H9 (cell line): ENCODE results near the gene KIAA1671. TPM values are rescaled to one million over a fixed set of nuclear protein-coding genes. Genes with fewer than 3 reads are reported as not detected.

Experiments
- DNase-seq: peaks from one replicate; pipeline ENCODE4 v3.0.0-alpha.2; 2017
- H2AFZ ChIP-seq: one replicate; pipeline ENCODE4 v1.6.1; 2013; ENCODE audit warnings: mild to moderate bottlenecking, low read length, control low read depth, moderate library complexity
- H2AK5ac ChIP-seq: 2 replicates; pipeline ENCODE4 v1.6.1; 2013; ENCODE audit warnings: low read length, control low read depth, mixed read lengths; ENCODE audit not compliant: insufficient read length
- H2BK120ac ChIP-seq: one replicate; pipeline ENCODE4 v1.6.1; 2013; ENCODE audit warnings: low read depth, mild to moderate bottlenecking, low read length, control low read depth, inconsistent platforms; ENCODE audit not compliant: poor library complexity, severe bottlenecking
- H2BK12ac ChIP-seq: 2 replicates; pipeline ENCODE4 v1.6.1; 2013; ENCODE audit warnings: low read length, control low read depth, mixed read lengths, low read depth; ENCODE audit not compliant: insufficient read length
- H2BK15ac ChIP-seq: 2 replicates; pipeline ENCODE4 v1.6.1; 2013; ENCODE audit warnings: low read depth, low read length, control low read depth
- H2BK20ac ChIP-seq: one replicate; pipeline ENCODE4 v1.6.1; 2013; ENCODE audit warnings: low read depth, mild to moderate bottlenecking, low read length, control low read depth, inconsistent platforms; ENCODE audit not compliant: poor library complexity, severe bottlenecking
- H2BK5ac ChIP-seq: 2 replicates; pipeline ENCODE4 v1.6.1; 2013; ENCODE audit warnings: low read length, control low read depth, mixed read lengths; ENCODE audit not compliant: insufficient read length
- H3K14ac ChIP-seq: 2 replicates; pipeline ENCODE4 v1.6.1; 2013; ENCODE audit warnings: low read length, control low read depth; ENCODE audit not compliant: insufficient read depth
- H3K18ac ChIP-seq: 2 replicates; pipeline ENCODE4 v1.6.1; 2013; ENCODE audit warnings: low read depth, mild to moderate bottlenecking, mixed read lengths, low read length, control low read depth; ENCODE audit not compliant: insufficient read length
- H3K23ac ChIP-seq: 2 replicates; pipeline ENCODE4 v1.6.1; 2013; ENCODE audit warnings: low read length, control low read depth, mixed read lengths, low read depth; ENCODE audit not compliant: insufficient read length
- H3K23me2 ChIP-seq: 2 replicates; pipeline ENCODE4 v1.6.1; 2013; ENCODE audit warnings: low read depth, mild to moderate bottlenecking, mixed read lengths, low read length, control low read depth; ENCODE audit not compliant: insufficient read length, poor library complexity, severe bottlenecking
- H3K27ac ChIP-seq: 2 replicates; pipeline ENCODE4 v1.5.1; 2013; ENCODE audit warnings: low read length, control low read depth, mixed read lengths, low read depth; ENCODE audit not compliant: insufficient read length
- H3K27me3 ChIP-seq: 2 replicates; pipeline ENCODE4 v1.6.1; 2013; ENCODE audit warnings: low read length, control low read depth, inconsistent platforms; ENCODE audit not compliant: insufficient read depth
- H3K4ac ChIP-seq: 2 replicates; pipeline ENCODE4 v1.6.1; 2013; ENCODE audit warnings: low read depth, mild to moderate bottlenecking, control low read depth, inconsistent platforms, low read length, moderate library complexity
- H3K4me1 ChIP-seq: 2 replicates; pipeline ENCODE4 v1.6.1; 2013; ENCODE audit warnings: low read length, control low read depth, inconsistent platforms; ENCODE audit not compliant: insufficient read depth
- H3K4me2 ChIP-seq: 2 replicates; pipeline ENCODE4 v1.6.1; 2013; ENCODE audit warnings: low read length, control low read depth, mixed read lengths; ENCODE audit not compliant: insufficient read length, insufficient read depth
- H3K56ac ChIP-seq: 2 replicates; pipeline ENCODE4 v1.6.1; 2013; ENCODE audit warnings: low read depth, mild to moderate bottlenecking, mixed read lengths, low read length, control low read depth; ENCODE audit not compliant: insufficient read length
- H3K79me1 ChIP-seq: 2 replicates; pipeline ENCODE4 v1.6.1; 2013; ENCODE audit warnings: low read depth, mild to moderate bottlenecking, moderate library complexity, low read length, control low read depth, inconsistent platforms; ENCODE audit not compliant: insufficient read depth, poor library complexity, severe bottlenecking
- H3K79me2 ChIP-seq: 2 replicates; pipeline ENCODE4 v1.6.1; 2013; ENCODE audit warnings: low read length, control low read depth, inconsistent platforms; ENCODE audit not compliant: insufficient read depth
- H3K9ac ChIP-seq: 2 replicates; pipeline ENCODE4 v1.6.1; 2013; ENCODE audit warnings: low read length, control low read depth, mixed read lengths; ENCODE audit not compliant: insufficient read length; ENCODE audit errors: extremely low read depth
- H3K9me3 ChIP-seq: one replicate; pipeline ENCODE4 v1.6.1; 2013; ENCODE audit warnings: low read depth, low read length, inconsistent platforms; ENCODE audit not compliant: control insufficient read depth
- H3T11ph ChIP-seq: one replicate; pipeline ENCODE4 v1.6.1; 2013; ENCODE audit warnings: mild to moderate bottlenecking, low read length, control low read depth, inconsistent platforms
- H4K20me1 ChIP-seq: one replicate; pipeline ENCODE4 v1.6.1; 2013; ENCODE audit not compliant: control insufficient read depth, insufficient read length, insufficient read depth
- H4K5ac ChIP-seq: 2 replicates; pipeline ENCODE4 v1.6.1; 2013; ENCODE audit warnings: low read depth, mild to moderate bottlenecking, mixed read lengths, low read length, control low read depth; ENCODE audit not compliant: insufficient read length
- H4K8ac ChIP-seq: replicated peaks from 2 replicates; pipeline ENCODE4 v1.6.1; 2013; ENCODE audit warnings: low read length, control low read depth, mixed read lengths, low read depth; ENCODE audit not compliant: insufficient read length
- H4K91ac ChIP-seq: 2 replicates; pipeline ENCODE4 v1.6.1; 2013; ENCODE audit warnings: low read depth, mild to moderate bottlenecking, moderate library complexity, mixed read lengths, low read length, control low read depth; ENCODE audit not compliant: insufficient read length
- H3K27ac Mint-ChIP-seq, 3 experiments: 2 replicates in 2 of 3; 3 replicates in 1 of 3; pipeline ENCODE4 v1.8.0; 2020 to 2021; ENCODE audit warnings: mixed read lengths in 3 of 3, mild to moderate bottlenecking in 1 of 3, moderate library complexity in 1 of 3
- H3K27me3 Mint-ChIP-seq: 2 replicates; pipeline ENCODE4 v1.8.0; 2021; ENCODE audit warnings: low read depth, mild to moderate bottlenecking, moderate library complexity, mixed read lengths
- H3K36me3 Mint-ChIP-seq, 3 experiments: 2 replicates in 2 of 3; 3 replicates in 1 of 3; pipeline ENCODE4 v1.8.0; 2020 to 2021; ENCODE audit warnings: low read depth in 3 of 3, mixed read lengths in 3 of 3; ENCODE audit not compliant: insufficient read depth in 1 of 3
- H3K4me1 Mint-ChIP-seq, 2 experiments: 2 replicates each; pipeline ENCODE4 v1.8.0; 2020; ENCODE audit warnings: mixed read lengths in 2 of 2
- H3K4me3 Mint-ChIP-seq, 2 experiments: 2 replicates in 1 of 2; 3 replicates in 1 of 2; pipeline ENCODE4 v1.8.0; 2020 to 2021; ENCODE audit warnings: mild to moderate bottlenecking in 2 of 2, mixed read lengths in 2 of 2, moderate library complexity in 1 of 2
- H3K9me3 Mint-ChIP-seq, 2 experiments: 2 replicates in 1 of 2; 3 replicates in 1 of 2; pipeline ENCODE4 v1.8.0; 2020; ENCODE audit warnings: mild to moderate bottlenecking in 2 of 2, mixed read lengths in 2 of 2, moderate library complexity in 1 of 2
- CTCF ChIP-seq: fragments of 200-600 bp; sonication (generic); conservative IDR thresholded peaks from 3 replicates; pipeline ENCODE4 v1.8.0; 2021; ENCODE audit warnings: antibody characterized with exemption, mild to moderate bottlenecking
- WGBS: extraction: QIAGEN DNeasy Blood & Tissue Kit; methylation state at CpG from one replicate; pipeline ENCODE4 v1.1.7; 2013; ENCODE audit warnings: missing lambda C conversion rate, low lambda C conversion rate, mixed read lengths; ENCODE audit not compliant: insufficient read length; ENCODE audit errors: extremely low coverage; 5-methylcytosine and 5-hydroxymethylcytosine counted together
- total RNA-seq: library from RNA; stranded (reverse); gene quantifications from 2 replicates; pipeline ENCODE4 v1.2.1, GENCODE V29; 2021

Gene KIAA1671
- total RNA-seq, 1 experiment from 2014 or later, result 22.6 TPM

GRCh38 chr22:25236417-25236816 lies 283.9 kb downstream of the KIAA1671 start:
- DNase-seq, result no peak
- Mint-ChIP-seq H3K27ac (no peak overlapping the region), H3K4me3 (no peak overlapping the region), H3K4me1 (peaks cover 0 to 3% of the 10 kb centered on the region in 2 experiments; a peak in 2 of 4 replicates), H3K9me3 (no peaks in the 10 kb centered on the region), H3K27me3 (peaks cover 23% of the 10 kb centered on the region), H3K36me3 (no peaks in the 10 kb centered on the region)
- no CpG with 5 or more reads among the region's 6 CpGs for WGBS
- Histone ChIP-seq H4K91ac (no peak overlapping the region), H4K5ac (no peak overlapping the region), H2AFZ (no peak overlapping the region), H4K8ac (no peak overlapping the region), H3T11ph (no peak overlapping the region), H3K4me2 (no peak overlapping the region), H3K9ac (no peak overlapping the region), H3K18ac (no peak overlapping the region), H2BK12ac (no peak overlapping the region), H2AK5ac (no peak overlapping the region), H2BK15ac (no peak overlapping the region), H4K20me1 (no peaks in the 10 kb centered on the region), H2BK120ac (no peak overlapping the region), H3K14ac (no peak overlapping the region), H3K4me1 (no peaks in the 10 kb centered on the region), H3K4ac (no peak overlapping the region), H3K79me1 (no peaks in the 10 kb centered on the region), H3K23ac (no peak overlapping the region), H2BK20ac (no peak overlapping the region), H2BK5ac (no peak overlapping the region), H3K9me3 (no peaks in the 10 kb centered on the region), H3K27me3 (no peaks in the 10 kb centered on the region), H3K56ac (no peak overlapping the region), H3K27ac (no peak overlapping the region), H3K79me2 (no peaks in the 10 kb centered on the region), H3K23me2 (no peaks in the 10 kb centered on the region)
- TF ChIP-seq CTCF, result no peak
